Stimulated activated CD8-positive, alpha-beta memory T cell treated with anti-CD3 and anti-CD28 coated beads, Interleukin-7, amount 100 ng/mL, for 1 hour (primary cell): ENCODE data around the gene SIX6.
"Not testable (repeated sequence)": the region's sequence is repeated elsewhere in the genome, so short reads cannot be mapped to it uniquely, and the experiment has no call there.

Source experiments
- DNase-seq, 2 donors: peaks; one replicate each; pipeline ENCODE4 v3.0.0-alpha.2; 2020; ENCODE audit warnings: low read depth in 2 of 2

The SIX6 gene

GRCh38 chr14:60508707-60509437 lies at the start of gene SIX6:
Gene SIX6 (plus strand): TSS chr14:60509146. CDS start chr14:60509399, 253 bp downstream.
- no peak for DNase-seq

GRCh38 chr14:60480248-60480647 lies 28.7 kb upstream of the SIX6 start:
- not testable (repeated sequence) for DNase-seq

DNA sequence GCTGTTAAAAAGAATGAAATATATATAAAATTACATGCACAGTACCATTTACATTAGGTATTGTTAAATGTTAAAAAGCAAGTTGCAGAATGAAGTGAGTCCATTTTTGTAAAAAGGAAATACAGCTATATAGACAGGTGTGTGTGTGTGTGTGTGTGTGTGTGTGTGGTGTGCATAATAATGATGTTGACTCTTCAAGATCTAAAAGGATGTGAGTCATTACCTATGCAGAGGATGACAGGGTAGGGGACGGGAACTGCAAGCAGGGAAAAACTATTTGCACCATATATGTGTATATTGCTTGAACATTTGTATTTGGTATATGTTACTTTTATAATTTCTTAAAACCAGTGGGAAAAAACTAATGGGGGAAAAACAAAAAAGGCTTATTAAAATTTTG lies 26.2 kb upstream of the SIX6 start:
- DNase-seq, result no peak

GRCh38 chr14:60485057-60485597 lies 23.8 kb upstream of the SIX6 start:
- DNase-seq, result no peak

GRCh38 chr14:60485598-60486251 lies 23.2 kb upstream of the SIX6 start, which contains the start of gene C14orf39:
Gene C14orf39 (minus strand): TSS chr14:60486063. CDS start chr14:60485078, 985 bp downstream.
- no peak for DNase-seq

DNA sequence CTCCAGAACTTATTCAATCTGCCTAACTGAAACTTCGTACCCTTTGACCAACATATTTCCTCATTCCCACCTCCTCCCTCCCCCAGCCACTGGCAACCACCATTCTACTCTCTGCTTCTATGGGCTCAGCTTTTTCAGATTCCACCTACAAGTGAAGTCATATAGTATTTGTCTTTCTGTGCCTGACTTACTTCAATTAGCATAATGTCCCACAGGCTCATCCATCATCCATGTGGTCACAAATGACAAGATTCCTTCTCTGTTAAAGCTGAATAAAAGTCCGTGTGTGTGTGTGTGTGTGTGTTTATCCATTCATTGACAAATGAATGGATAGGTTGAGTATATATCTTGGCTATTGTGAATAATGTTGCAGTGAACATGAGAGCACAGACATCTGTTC lies 21.7 kb upstream of the SIX6 start:
- no peak for DNase-seq

DNA sequence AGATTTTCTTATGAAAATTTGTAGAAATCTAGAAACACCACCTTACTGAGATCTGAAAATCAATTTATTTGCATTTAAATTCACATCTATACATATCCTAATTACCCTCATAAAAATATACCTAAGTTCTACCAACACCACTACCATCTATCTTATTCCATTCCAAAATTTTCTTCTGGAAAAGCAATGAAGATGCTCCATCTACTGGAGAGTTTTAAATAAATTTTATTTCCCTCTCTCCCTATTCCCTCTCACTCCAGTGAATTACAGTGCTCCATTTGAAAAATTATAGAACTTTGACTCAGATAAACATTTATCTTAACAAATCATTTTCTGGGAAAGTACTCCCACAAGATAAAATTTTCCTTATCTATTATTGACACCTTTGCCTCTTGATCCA lies 20.8 kb upstream of the SIX6 start:
- no peak for DNase-seq

DNA sequence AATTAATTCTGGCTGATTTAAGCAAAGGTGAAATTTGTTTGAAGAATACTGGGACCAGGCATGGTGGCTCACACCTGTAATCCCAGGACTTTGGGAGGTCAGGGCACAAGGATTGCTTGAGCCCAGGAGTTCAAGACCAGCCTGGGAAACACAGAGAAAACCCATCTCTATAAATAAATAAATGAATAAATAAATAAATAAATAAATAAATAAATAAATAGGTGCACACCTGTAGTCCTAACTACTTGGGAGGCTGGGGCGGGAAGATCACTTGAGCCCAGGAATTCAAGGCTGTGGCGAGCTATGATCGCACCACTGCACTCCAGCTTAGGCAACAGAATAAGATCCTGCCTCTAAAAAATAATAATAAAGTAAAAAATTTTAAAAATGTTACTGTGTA lies 18.7 kb upstream of the SIX6 start:
- no peak for DNase-seq

GRCh38 chr14:60495946-60496345 lies 13.0 kb upstream of the SIX6 start:
- DNase-seq, result no peak

GRCh38 chr14:60502541-60502940 lies 6.4 kb upstream of the SIX6 start:
- DNase-seq, result no peak

DNA sequence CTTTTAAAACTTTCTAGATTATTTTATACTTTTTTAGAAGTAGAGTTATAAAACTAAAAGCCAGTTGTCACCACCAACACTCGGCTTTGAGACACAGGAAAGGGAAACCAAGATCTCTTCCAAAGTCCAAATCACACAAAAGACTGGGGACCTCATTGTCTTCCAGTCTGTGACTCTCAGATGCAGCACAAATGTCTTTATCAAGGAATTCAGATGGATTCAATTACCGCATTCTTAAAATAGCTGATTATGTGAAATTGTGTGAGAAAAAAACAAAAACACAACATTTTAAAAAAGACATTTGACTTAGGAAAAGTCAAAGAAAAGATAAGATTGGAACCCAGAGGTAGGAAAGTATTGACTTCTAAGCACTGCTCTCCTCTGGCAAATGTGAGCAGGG lies 3.5 kb upstream of the SIX6 start:
- no peak for DNase-seq

DNA sequence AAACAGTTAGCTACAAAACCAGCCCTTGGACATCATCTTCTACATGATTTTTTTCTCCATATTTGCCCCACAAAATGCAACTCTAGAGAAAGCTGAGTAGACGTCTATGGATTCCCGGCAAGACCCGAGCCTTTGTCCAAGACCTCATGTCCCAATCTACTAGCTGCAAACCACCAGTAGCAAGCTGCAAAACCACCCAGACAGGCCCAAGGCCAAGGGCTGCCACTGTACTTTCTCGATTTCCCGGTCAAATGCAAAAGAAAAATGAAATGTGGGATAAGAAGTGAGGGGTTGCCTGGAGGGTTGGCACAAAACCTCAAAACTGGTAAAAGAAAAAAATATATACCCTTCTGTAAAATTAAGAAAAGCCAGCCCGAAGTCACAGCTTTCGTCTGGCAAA lies 2.9 kb upstream of the SIX6 start:
- no peak for DNase-seq

- no peak for DNase-seq
Observed at GRCh38 chr14:60506462-60506984, 2.4 kb upstream of the SIX6 start.

GRCh38 chr14:60506985-60507829 lies 1.7 kb upstream of the SIX6 start:
- no peak for DNase-seq

DNA sequence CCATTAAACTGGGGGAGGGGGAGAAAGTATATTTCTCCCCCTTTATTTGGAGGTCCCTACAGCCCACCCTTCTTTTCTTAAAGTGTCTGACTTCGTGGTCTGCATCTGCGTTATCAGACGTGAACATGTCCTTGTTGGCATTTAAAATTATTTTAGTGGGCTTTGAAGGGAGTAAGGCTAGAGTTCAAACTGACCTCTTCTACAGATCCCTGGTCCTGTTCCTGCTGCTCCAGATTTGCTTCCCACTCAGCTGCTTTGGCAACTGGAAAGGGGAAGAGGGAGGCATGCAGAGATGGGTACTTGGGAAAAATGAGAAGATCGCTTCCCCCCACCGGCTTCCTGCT lies 611 bp upstream of the SIX6 start:
- no peak for DNase-seq

DNA sequence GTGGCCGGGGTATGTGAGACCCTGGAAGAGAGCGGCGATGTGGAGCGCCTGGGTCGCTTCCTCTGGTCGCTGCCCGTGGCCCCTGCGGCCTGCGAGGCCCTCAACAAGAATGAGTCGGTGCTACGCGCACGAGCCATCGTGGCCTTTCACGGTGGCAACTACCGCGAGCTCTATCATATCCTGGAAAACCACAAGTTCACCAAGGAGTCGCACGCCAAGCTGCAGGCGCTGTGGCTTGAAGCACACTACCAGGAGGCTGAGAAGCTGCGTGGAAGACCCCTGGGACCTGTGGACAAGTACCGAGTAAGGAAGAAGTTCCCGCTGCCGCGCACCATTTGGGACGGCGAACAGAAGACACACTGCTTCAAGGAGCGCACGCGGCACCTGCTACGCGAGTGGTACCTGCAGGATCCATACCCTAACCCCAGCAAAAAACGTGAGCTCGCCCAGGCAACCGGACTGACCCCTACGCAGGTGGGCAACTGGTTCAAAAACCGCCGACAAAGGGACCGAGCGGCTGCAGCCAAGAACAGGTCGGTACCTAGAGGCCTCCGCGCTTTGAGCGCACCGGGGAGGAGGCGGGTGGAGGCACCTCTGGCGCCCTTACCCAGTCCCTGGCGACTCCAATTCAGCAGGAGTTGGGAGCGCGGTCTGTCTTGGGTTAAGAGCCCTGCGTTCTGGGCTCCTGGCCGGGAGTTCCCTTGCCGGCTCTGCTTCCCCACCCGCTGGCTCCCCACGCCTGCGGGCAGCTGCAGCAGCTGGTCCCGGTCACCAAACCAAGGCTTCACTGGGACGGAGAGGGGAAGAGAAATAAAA lies 700 bp downstream of the SIX6 start:
- no peak for DNase-seq

DNA sequence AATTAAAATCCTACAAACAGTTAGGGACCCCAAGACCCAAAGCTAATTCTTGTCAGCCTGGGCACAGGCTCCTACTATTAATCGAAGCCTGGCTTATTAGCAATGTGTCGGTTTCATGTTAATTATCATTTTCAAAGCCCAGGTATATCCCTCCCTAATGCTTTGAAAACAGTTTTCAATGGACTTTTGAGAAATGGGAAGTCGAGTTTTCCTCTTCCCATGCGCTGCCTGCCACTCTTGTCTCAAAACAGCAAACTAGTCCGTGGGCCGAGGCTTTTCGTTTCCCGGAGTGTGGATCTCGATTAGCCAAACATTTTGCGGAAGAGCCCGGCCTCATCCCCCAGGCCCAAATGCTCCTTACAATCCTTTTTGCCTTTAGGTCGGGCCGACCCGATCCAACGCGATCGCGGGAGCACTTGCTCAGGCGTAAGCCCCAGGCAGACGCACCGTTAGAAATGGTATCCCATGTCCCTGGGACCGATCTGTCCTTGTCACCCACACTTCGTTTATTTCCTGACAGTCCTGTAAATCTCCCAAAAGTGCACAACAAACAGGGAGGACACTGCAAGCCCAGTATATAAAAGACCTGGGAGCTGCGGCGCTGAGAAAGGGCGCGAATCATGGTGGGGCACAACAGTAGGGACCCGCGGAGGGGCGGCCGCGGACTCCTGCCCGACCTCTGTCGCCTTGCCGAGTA lies 1.5 kb downstream of the SIX6 start:
- DNase-seq, result no peak

DNA sequence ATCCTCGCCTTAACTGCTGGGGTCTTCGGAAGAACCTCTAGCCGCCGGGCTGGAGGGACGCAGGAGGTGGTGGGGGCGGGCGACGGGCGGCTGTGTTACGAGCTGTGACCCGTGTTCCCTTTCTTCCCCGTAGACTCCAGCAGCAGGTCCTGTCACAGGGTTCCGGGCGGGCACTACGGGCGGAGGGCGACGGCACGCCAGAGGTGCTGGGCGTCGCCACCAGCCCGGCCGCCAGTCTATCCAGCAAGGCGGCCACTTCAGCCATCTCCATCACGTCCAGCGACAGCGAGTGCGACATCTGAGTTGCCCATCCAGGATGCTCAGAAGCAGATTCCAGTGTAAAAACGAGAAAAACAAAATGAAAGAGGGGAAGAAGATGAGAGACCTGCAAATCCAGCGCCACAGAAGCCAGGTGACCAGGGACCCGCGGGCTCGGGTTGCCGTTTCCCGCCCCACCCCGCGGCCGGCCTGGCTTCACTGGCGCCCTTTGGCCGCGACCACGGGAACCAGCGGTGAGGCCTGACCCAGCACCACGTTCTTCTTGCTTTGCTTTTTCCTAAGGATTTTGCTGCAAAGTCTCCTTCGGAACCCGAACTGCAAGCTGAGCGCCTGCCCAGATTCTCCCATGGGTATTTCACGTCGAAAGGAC lies 2.1 kb downstream of the SIX6 start:
- no peak for DNase-seq

GRCh38 chr14:60512126-60512525 lies 3.2 kb downstream of the SIX6 start:
- no peak for DNase-seq

DNA sequence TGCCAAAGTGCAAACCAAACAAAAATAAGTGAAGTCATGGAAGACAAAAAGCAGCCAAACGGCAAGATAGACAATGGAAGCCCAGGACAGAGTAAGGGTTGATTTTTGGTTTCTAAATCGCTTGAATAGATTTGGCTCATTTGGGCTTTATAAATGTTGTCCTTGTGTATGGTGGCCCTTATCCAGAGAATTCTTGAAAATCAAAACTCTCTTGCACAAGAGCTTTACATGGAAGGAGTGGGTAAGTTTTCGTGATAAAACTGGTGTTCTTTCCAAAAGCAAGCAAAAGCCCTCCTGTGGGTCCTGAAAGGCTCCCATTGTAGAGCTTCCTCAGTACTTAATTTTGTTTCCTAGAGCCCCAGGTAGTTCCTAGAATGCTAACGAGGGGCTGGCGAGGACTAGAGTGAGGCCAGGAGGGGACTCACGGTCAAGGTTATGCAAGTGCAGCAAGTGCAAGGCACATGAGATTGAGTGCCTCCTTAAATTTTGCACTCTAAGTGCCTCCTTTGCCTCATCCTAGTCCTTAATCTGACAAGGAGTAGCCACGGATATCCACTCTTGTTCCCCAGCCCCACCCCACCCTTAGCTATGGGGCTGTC lies 4.1 kb downstream of the SIX6 start:
- DNase-seq, result no peak
